Stomach smooth muscle (tissue), 2 donors: ENCODE data around the gene AHDC1.
"Not testable (repeated sequence)": the region's sequence is repeated elsewhere in the genome, so short reads cannot be mapped to it uniquely, and the experiment has no call there.

Experiments
- H3K27ac ChIP-seq: one replicate; pipeline ENCODE4 v1.7.0; 2013; ENCODE audit warnings: mild to moderate bottlenecking, low read length, inconsistent platforms
- H3K27me3 ChIP-seq, 2 donors: one replicate each; pipeline ENCODE4 v1.7.0; 2013; ENCODE audit warnings: low read length in 2 of 2; ENCODE audit not compliant: insufficient read depth in 2 of 2, control insufficient read depth in 1 of 2
- H3K36me3 ChIP-seq, 2 donors: one replicate each; pipeline ENCODE4 v1.7.0; 2013; ENCODE audit warnings: low read length in 2 of 2; ENCODE audit not compliant: control insufficient read depth in 2 of 2, insufficient read depth in 2 of 2
- H3K4me1 ChIP-seq: one replicate; pipeline ENCODE4 v1.7.0; 2013; ENCODE audit warnings: low read length; ENCODE audit not compliant: control insufficient read depth, insufficient read depth
- H3K4me3 ChIP-seq, 2 donors: one replicate each; pipeline ENCODE4 v1.7.0; 2013; ENCODE audit warnings: low read length in 2 of 2
- H3K9ac ChIP-seq, 2 donors: one replicate each; pipeline ENCODE4 v1.7.0; 2013; ENCODE audit warnings: low read length in 2 of 2, mild to moderate bottlenecking in 1 of 2
- H3K9me3 ChIP-seq, 2 donors: one replicate each; pipeline ENCODE4 v1.7.0; 2013; ENCODE audit warnings: low read length in 2 of 2; ENCODE audit not compliant: control insufficient read depth in 2 of 2
- donor health status: healthy.
- donor health status: Pancreatic carcinoma.

The AHDC1 gene

GRCh38 chr1:27501159-27501558, 102.8 kb downstream of the AHDC1 start:
- not testable (repeated sequence) for H3K9me3 ChIP-seq, H3K36me3 ChIP-seq, H3K9ac ChIP-seq, H3K27ac ChIP-seq, H3K4me3 ChIP-seq, H3K27me3 ChIP-seq
- H3K4me1 ChIP-seq: peaks cover 29% of the 10 kb centered on the region

- no peak overlapping the region for H3K4me3 ChIP-seq
- no peaks in the 10 kb centered on the region for H3K9me3 ChIP-seq
- H3K36me3 ChIP-seq: no peaks in the 10 kb centered on the region
- H3K27ac ChIP-seq: no peak overlapping the region
- H3K4me1 ChIP-seq: peaks cover 16% of the 10 kb centered on the region
- H3K9ac ChIP-seq: no peak overlapping the region
- H3K27me3 ChIP-seq: no peaks in the 10 kb centered on the region
These were observed 104.8 kb downstream of the AHDC1 start for GRCh38 chr1:27499142-27499541.

DNA sequence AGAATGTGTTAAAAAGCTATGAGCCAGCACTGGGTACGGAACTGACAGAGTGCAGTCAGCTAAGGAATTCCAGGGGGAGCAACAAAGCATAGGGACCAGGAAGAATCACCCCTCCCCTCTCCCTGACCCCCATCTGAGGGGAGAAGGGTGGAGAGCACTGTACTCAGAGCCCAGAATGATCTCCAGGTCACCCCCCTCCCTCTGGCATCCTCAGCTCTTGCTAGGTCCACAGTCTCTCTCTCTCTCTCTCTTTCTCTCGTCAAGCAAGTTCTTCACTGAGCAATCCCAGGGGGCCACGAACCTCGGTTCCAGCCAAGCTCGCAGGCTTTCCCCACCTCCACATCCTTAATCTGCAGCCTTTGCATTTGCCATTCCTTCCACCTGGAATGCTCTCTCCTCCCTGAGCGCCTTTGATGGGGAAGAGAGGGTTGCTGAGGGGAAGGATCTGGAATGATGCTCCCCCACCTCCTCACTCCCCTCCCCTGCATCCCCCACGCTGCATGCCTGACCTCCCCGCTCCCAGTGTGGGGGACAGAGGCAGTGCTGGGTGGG, 107.3 kb downstream of the AHDC1 start:
- Histone ChIP-seq H3K9ac (peak overlapping the region; percentile 17 to 42), H3K9me3 (no peaks in the 10 kb centered on the region), H3K4me1 (peaks cover 16% of the 10 kb centered on the region), H3K4me3 (peak overlapping the region; percentile 55 to 62), H3K36me3 (no peaks in the 10 kb centered on the region), H3K27ac (no peak overlapping the region), H3K27me3 (no peaks in the 10 kb centered on the region)

DNA sequence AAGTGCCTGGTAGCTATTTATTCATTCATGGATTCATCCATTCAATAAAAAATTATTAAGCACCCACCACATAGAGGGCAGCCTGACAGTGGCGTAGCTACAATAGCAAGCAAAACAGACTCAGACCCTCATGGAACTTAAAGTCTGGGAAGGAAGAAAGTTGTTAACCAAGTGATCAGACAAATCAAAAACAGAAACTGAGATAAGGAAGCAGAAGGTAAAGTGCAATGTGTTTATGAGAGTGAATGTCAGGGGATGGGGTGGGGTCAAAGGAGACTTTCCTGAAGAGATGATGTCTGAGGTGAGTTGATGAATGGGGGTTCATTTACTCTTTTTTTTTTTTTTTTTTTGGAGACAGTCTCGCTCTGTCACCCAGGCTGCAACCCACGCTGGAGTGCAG, 111.1 kb downstream of the AHDC1 start:
- Histone ChIP-seq H3K36me3 (no peaks in the 10 kb centered on the region), H3K4me1 (peaks cover 38% of the 10 kb centered on the region), H3K27ac (peak overlapping the region; percentile 94), H3K4me3 (peak overlapping the region in 1 of 2 donors; percentile 44), H3K9me3 (no peaks in the 10 kb centered on the region), H3K9ac (peak overlapping the region in 1 of 2 donors; percentile 75), H3K27me3 (no peaks in the 10 kb centered on the region)

DNA sequence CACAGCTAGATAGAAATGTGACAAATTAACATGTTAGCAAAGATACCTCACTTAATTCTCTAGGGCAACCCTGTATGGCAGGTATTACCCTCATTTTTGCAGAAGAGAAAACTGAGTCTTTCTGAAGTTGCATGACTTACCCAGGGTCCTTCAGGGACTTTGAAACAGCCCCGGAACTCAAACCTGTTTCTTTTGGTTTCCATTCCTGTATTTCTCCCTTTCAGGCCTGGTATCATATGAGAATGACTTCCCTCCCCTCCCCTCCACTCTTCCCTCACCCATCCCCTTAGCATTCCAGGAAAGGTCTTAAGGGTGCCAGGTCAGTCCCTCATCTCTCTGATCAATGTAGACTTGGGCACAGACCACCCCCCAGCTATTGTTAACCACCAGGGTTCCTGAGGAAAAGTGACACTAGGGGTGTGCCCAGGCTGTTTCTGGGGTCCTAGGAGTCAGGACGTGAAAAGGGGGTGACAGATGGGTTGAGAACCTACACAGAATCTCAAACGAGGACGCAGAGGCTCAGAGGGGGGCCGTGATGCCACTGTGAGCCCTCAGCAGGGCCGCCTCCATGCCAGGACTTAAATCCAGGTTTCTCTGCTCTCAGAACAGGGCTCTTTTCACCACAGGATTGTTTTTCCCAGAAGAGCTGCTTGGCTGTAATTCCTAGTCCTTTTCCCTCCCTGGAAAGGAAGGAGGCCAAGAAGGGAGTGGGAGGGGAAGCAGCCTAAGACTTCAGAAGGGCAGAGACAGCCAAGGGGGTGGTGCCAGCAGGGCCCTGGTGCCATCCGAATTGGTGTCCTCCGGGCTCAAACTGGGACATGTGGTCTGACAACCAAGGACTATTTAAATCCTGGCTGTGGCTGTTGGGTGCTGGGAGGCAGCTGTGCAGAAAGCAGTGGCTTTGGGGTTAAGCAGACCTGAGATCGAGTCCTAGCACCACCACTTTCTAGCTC, 111.9 kb downstream of the AHDC1 start:
- Histone ChIP-seq H3K9me3 (no peaks in the 10 kb centered on the region), H3K9ac (peak overlapping the region; percentile 61 to 75), H3K27ac (peak overlapping the region; percentile 94), H3K4me1 (peaks cover 38% of the 10 kb centered on the region), H3K36me3 (no peaks in the 10 kb centered on the region), H3K27me3 (no peaks in the 10 kb centered on the region), H3K4me3 (peak overlapping the region in 1 of 2 donors; percentile 44)

DNA sequence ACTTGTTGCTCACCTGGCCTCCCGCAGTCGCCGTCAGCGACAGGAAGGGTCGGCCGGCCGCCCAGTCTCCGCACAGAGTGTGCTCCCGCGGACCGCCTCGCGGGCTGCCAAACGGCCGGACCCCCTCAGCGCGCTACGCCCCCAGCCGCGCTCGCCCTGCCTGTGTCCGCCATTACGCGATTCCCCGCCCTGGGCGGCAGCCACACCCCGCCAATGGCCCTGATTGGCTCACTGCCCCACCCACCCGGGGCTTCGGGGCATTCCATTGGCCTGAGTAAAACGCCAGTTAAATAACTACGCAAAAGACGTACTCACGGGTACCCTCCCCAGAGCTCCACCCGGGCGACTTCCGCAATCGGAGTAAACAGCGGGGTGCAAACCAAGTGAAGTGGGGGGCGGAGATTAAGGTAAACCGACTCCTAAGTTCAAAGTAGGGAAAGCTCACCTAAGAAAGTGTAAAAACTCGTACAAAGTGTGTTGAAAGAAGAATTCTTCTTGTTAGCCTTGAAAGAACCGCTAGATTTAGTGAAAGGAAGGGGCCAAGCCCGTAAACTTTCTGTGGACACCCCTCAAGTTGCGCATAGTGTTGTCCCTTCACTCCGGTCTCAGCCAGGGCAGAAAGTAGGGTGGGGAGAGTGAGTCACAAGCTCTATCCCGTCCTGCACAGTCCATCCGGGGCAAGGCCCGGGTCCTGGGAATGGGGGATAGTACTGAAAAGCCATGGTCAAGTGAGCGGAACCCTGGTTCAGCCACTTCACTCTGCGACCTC, 113.8 kb downstream of the AHDC1 start, which contains the start of gene WASF2:
TSS of gene WASF2 (minus strand) at position 195 of the 769 bp plus-strand sequence. CDS start 61,277 bp downstream, outside the sequence.
- no peaks in the 10 kb centered on the region for H3K27me3 ChIP-seq
- H3K27ac ChIP-seq: peak within 1 kb of the TSS; percentile 94
- H3K36me3 ChIP-seq: no peaks in the 10 kb centered on the region
- H3K4me3 ChIP-seq: peak within 1 kb of the TSS; percentile 89 to 99
- peak within 1 kb of the TSS; percentile 99 for H3K9ac ChIP-seq
- H3K4me1 ChIP-seq: peaks cover 32% of the 10 kb centered on the region
- H3K9me3 ChIP-seq: no peaks in the 10 kb centered on the region

DNA sequence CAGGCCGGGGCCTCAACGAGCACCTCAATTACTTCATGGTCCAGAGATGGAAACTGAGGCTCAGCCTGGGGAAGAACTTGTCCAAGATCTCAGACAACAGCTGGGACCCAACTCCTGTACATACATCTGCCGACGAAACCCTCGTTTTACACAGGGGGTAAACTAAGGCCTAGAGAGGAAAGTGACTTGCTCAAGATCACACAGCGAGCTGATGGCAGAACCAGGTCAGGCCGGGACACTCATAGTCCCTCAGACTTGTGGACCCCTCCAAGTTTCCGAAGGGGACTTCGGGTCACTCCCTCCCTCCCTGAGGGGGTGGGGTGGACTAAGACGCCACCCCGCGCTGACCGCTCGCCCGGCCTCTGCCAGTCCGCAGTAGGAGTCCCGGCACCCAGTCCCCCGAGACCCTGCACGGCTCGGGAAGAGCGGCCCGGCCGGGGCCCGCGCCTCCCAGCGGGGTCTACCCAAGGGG, 114.4 kb downstream of the AHDC1 start:
- peak overlapping the region; percentile 94 for H3K27ac ChIP-seq

DNA sequence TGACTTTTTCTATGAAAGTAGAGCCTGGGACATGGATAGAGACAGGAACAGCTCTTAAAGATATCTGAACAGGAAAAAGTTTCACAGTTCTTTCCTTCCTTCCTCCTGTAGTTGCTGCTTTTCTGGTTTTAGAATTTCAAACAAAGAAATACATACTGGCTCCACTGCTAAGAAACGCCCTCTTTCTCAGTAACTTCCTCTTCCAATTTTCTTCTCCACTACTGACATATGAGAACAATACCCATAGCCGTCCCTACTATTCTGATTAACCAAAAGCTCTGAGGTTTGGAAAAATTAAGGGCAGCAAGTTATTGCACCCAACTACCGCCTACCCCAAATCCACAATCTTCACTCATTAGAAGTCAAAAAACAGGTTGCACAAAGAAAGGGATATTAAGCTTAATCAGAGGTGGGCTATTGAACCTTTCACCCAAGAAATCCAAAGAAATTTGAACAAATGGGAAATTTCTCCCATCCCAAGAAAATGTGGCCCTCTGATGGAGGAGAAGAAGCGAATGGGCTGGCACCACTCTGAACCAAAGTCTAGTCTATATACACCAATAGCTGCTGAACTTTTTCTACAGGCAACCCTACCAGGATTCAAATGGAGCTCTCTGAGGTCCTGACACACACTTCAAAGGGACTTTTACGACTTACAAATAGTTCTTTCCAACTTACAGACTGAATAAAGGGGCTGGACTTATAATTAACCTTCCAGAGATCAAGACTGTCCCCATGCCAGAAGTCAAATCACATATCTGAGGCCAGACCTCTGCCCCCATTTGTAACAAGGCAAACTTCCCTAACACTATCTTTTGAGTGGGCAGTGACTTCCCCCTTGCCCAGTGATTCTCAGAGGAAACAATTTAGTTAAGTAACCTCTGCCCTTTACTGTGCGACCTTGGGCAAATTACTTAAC, 115.7 kb downstream of the AHDC1 start:
- peak overlapping the region; percentile 94 for H3K27ac ChIP-seq
- peak overlapping the region; percentile 65 to 99 for H3K9ac ChIP-seq
- H3K36me3 ChIP-seq: no peaks in the 10 kb centered on the region
- H3K4me1 ChIP-seq: peaks cover 32% of the 10 kb centered on the region
- no peaks in the 10 kb centered on the region for H3K9me3 ChIP-seq
- peak overlapping the region; percentile 89 to 99 for H3K4me3 ChIP-seq
- no peaks in the 10 kb centered on the region for H3K27me3 ChIP-seq

More for the DNA sequence above, 114.4 kb downstream of the AHDC1 start:
- Histone ChIP-seq H3K4me3 (peak overlapping the region; percentile 89 to 99), H3K9ac (peak overlapping the region; percentile 96 to 99), H3K27me3 (no peaks in the 10 kb centered on the region), H3K9me3 (no peaks in the 10 kb centered on the region), H3K36me3 (no peaks in the 10 kb centered on the region), H3K4me1 (peaks cover 32% of the 10 kb centered on the region)

DNA sequence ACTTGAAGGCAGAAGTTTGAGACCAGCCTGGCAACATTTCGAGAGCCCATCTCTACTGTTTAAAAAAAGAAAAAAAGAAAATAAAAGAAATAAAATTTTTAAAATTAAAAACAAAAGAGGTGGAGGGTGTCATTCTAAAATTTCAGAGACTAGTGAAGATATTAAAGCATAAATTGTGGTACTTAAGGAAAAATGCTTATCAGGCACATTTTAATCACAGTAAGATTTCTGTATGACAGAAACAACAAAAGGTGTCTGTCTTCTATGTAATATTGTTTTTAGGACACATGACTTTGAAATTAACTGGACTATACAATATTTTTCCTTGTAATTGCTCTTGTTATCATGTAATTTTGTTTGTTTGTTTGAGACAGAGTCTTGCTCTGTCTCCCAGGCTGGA, 118.6 kb downstream of the AHDC1 start:
- H3K27ac ChIP-seq: no peak overlapping the region
- peaks cover 13% of the 10 kb centered on the region for H3K4me1 ChIP-seq
- H3K27me3 ChIP-seq: no peaks in the 10 kb centered on the region
- no peak overlapping the region for H3K9ac ChIP-seq
- no peaks in the 10 kb centered on the region for H3K9me3 ChIP-seq
- peaks cover 0 to 2% of the 10 kb centered on the region in 2 donors for H3K36me3 ChIP-seq
- H3K4me3 ChIP-seq: no peak overlapping the region
